RWPE2 (cell line): Measurements from ENCODE around the gene TAB2.
"Not testable (repeated sequence)": the region's sequence is repeated elsewhere in the genome, so short reads cannot be mapped to it uniquely, and the experiment has no call there.

Experiments
- ATAC-seq: fragments of 200-7000 bp; cut with Tn5 transposase; 3 replicates; pipeline ENCODE4 v1.9.1; 2021; ENCODE audit warnings: low read depth
- DNase-seq: peaks from one replicate; pipeline ENCODE4 v3.0.0-alpha.2; 2020; ENCODE audit warnings: low spot score
- H3K27ac ChIP-seq: fragments of 450-650 bp; 2 replicates; pipeline ENCODE4 v1.5.1; 2017; ENCODE audit warnings: mild to moderate bottlenecking; ENCODE audit not compliant: poor library complexity, severe bottlenecking
- H3K27me3 ChIP-seq: fragments of 250-450 bp; sonication (Bioruptor Pico); 2 replicates; pipeline ENCODE4 v1.5.1; 2021; ENCODE audit warnings: mild to moderate bottlenecking, moderate library complexity; ENCODE audit not compliant: insufficient read depth, poor library complexity, severe bottlenecking
- H3K36me3 ChIP-seq: fragments of 250-450 bp; sonication (Bioruptor Pico); 2 replicates; pipeline ENCODE4 v1.5.1; 2020; ENCODE audit warnings: low read depth, mild to moderate bottlenecking, moderate library complexity
- H3K4me1 ChIP-seq: fragments of 250-450 bp; sonication (Bioruptor Pico); 2 replicates; pipeline ENCODE4 v1.5.1; 2021; ENCODE audit warnings: mild to moderate bottlenecking, moderate library complexity; ENCODE audit not compliant: insufficient read depth, poor library complexity, severe bottlenecking
- H3K4me3 ChIP-seq: fragments of 250-450 bp; sonication (Bioruptor Pico); 2 replicates; pipeline ENCODE4 v1.5.1; 2021; ENCODE audit warnings: mild to moderate bottlenecking, moderate library complexity; ENCODE audit not compliant: severe bottlenecking
- H3K9me3 ChIP-seq: fragments of 250-450 bp; sonication (Bioruptor Pico); 2 replicates; pipeline ENCODE4 v1.5.1; 2021; ENCODE audit warnings: mild to moderate bottlenecking, moderate library complexity; ENCODE audit not compliant: severe bottlenecking
- CTCF ChIP-seq: fragments of 450-650 bp; IDR thresholded peaks from one replicate; pipeline ENCODE4 v1.5.1; 2017; ENCODE audit warnings: mild to moderate bottlenecking, moderate library complexity; ENCODE audit not compliant: poor library complexity, severe bottlenecking

TAB2 gene

GRCh38 chr6:149456311-149457021, 139.0 kb downstream of the TAB2 start:
- H3K4me3 ChIP-seq, result no peak overlapping the region
- H3K4me1 ChIP-seq, result peaks cover 5% of the 10 kb centered on the region
- TF ChIP-seq CTCF, result no peak
- DNase-seq, result no peak
- ATAC-seq, result no peak
- no peaks in the 10 kb centered on the region for H3K9me3 ChIP-seq
- H3K27me3 ChIP-seq, result no peaks in the 10 kb centered on the region
- H3K27ac ChIP-seq, result no peak overlapping the region
- no peaks in the 10 kb centered on the region for H3K36me3 ChIP-seq

GRCh38 chr6:149457316-149457884, 139.9 kb downstream of the TAB2 start:
- ATAC-seq (no peak), DNase-seq (no peak)
- no peak overlapping the region for H3K4me3 ChIP-seq
- H3K36me3 ChIP-seq, result no peaks in the 10 kb centered on the region
- peaks cover 5% of the 10 kb centered on the region for H3K4me1 ChIP-seq
- no peak overlapping the region for H3K27ac ChIP-seq
- H3K9me3 ChIP-seq, result no peaks in the 10 kb centered on the region
- no peak for TF ChIP-seq CTCF
- no peaks in the 10 kb centered on the region for H3K27me3 ChIP-seq

GRCh38 chr6:149458196-149458595, 140.7 kb downstream of the TAB2 start:
- Histone ChIP-seq H3K4me3 (no peak overlapping the region), H3K9me3 (no peaks in the 10 kb centered on the region), H3K36me3 (no peaks in the 10 kb centered on the region), H3K27me3 (no peaks in the 10 kb centered on the region), H3K27ac (no peak overlapping the region), H3K4me1 (peaks cover 5% of the 10 kb centered on the region)
- no peak for ATAC-seq
- no peak for TF ChIP-seq CTCF
- DNase-seq, result no peak

- ATAC-seq (no peak), DNase-seq (no peak)
- Histone ChIP-seq H3K27me3 (no peaks in the 10 kb centered on the region), H3K4me3 (no peak overlapping the region), H3K27ac (no peak overlapping the region), H3K36me3 (no peaks in the 10 kb centered on the region), H3K9me3 (no peaks in the 10 kb centered on the region), H3K4me1 (peaks cover 5% of the 10 kb centered on the region)
- no peak for TF ChIP-seq CTCF
Measured at GRCh38 chr6:149458806-149459205, 141.3 kb downstream of the TAB2 start.

- Histone ChIP-seq H3K36me3 (no peaks in the 10 kb centered on the region), H3K4me1 (no peaks in the 10 kb centered on the region), H3K27me3 (no peaks in the 10 kb centered on the region), H3K27ac (no peak overlapping the region), H3K4me3 (no peak overlapping the region), H3K9me3 (no peaks in the 10 kb centered on the region)
- ATAC-seq, result peak; percentile 58; the same call in 2 of the 3 replicates
- no peak for TF ChIP-seq CTCF
- no peak for DNase-seq
Measured at GRCh38 chr6:149459761-149460160, 142.2 kb downstream of the TAB2 start.

GRCh38 chr6:149460249-149460648, 142.7 kb downstream of the TAB2 start:
- H3K4me3 ChIP-seq, H3K27me3 ChIP-seq, H3K4me1 ChIP-seq, DNase-seq, H3K9me3 ChIP-seq, H3K27ac ChIP-seq, H3K36me3 ChIP-seq, ATAC-seq: not testable (repeated sequence)
